SK-N-SH (cell line): ENCODE data around the gene FHDC1. TPM values are rescaled to one million over a fixed set of nuclear protein-coding genes. Genes with fewer than 3 reads are reported as not detected.

Source experiments
- CTCF ChIA-PET: fragments of 300-600, 350-600 bp; formaldehyde crosslinking; extraction: SDS; loops from one replicate; lab custom pipeline; 2021; lab: Yijun Ruan, JAX
- POLR2A ChIA-PET: fragments of 350-600 bp; sonication (Branson Sonifier 250); formaldehyde crosslinking; extraction: SDS; loops from one replicate; lab custom pipeline; 2020; ENCODE audit warnings: antibody characterized with exemption, inconsistent platforms; lab: Yijun Ruan, JAX
- DNase-seq: peaks from one replicate; pipeline ENCODE4 v3.0.0; 2012
- H2AFZ ChIP-seq: fragments of 200-600 bp; sonication (generic); 2 replicates; pipeline ENCODE4 v1.8.1; 2016; ENCODE audit warnings: antibody characterized with exemption, mild to moderate bottlenecking, low read depth
- H3F3A ChIP-seq: fragments of 200-600 bp; sonication (generic); replicated peaks from 2 replicates; pipeline ENCODE3; 2016; ENCODE audit warnings: antibody characterized with exemption, mild to moderate bottlenecking; ENCODE audit not compliant: insufficient read depth
- H3K27ac ChIP-seq, 2 experiments: fragments of 200-500 bp in 1 of 2; fragments of 200-600 bp in 1 of 2; sonication (Bioruptor generic) in 1 of 2; sonication (generic), shearing (Covaris generic) in 1 of 2; 2 replicates each; pipeline versions ENCODE4 v1.5.1 to v1.6.1; 2014 to 2016; ENCODE audit warnings: low read depth in 2 of 2, inconsistent platforms in 1 of 2, low read length in 1 of 2, mild to moderate bottlenecking in 1 of 2, mixed read lengths in 1 of 2
- H3K27me3 ChIP-seq: fragments of 200-600 bp; sonication (generic), shearing (Covaris generic); 2 replicates; pipeline ENCODE4 v1.6.1; 2016; ENCODE audit warnings: mixed run types; ENCODE audit not compliant: insufficient read depth
- H3K36me3 ChIP-seq, 2 experiments: fragments of 200-500 bp in 1 of 2; fragments of 200-600 bp in 1 of 2; sonication (Bioruptor generic) in 1 of 2; sonication (generic) in 1 of 2; replicated peaks in 1 of 2; 2 replicates each; pipeline versions ENCODE3 to v1.5.1; 2014 to 2016; ENCODE audit warnings: low read length in 1 of 2, mild to moderate bottlenecking in 1 of 2; ENCODE audit not compliant: insufficient read depth in 2 of 2, control insufficient read depth in 1 of 2
- H3K4me1 ChIP-seq, 2 experiments: fragments of 200-500 bp in 1 of 2; fragments of 200-600 bp in 1 of 2; sonication (Bioruptor generic) in 1 of 2; sonication (generic), shearing (Covaris generic) in 1 of 2; 2 replicates each; pipeline versions ENCODE4 v1.5.1 to v1.6.1; 2014 to 2016; ENCODE audit warnings: low read depth in 1 of 2, low read length in 1 of 2, mixed run types in 1 of 2; ENCODE audit not compliant: insufficient read depth in 2 of 2, control insufficient read depth in 1 of 2
- H3K4me2 ChIP-seq: fragments of 200-600 bp; sonication (generic), shearing (Covaris generic); 2 replicates; pipeline ENCODE4 v1.6.1; 2017; ENCODE audit warnings: mixed run types
- H3K4me3 ChIP-seq, 2 experiments: fragments of 200-500 bp in 1 of 2; fragments of 200-600 bp in 1 of 2; sonication (Bioruptor generic) in 1 of 2; sonication (generic), shearing (Covaris generic) in 1 of 2; 2 replicates each; pipeline versions ENCODE4 v1.5.1 to v1.8.1; 2014 to 2016; ENCODE audit warnings: low read depth in 2 of 2, inconsistent platforms in 1 of 2, low read length in 1 of 2, mild to moderate bottlenecking in 1 of 2, mixed read lengths in 1 of 2, moderate library complexity in 1 of 2
- H3K79me2 ChIP-seq: fragments of 200-600 bp; sonication (generic); 2 replicates; pipeline ENCODE4 v1.8.1; 2017; ENCODE audit warnings: mild to moderate bottlenecking; ENCODE audit not compliant: insufficient read depth
- H3K9ac ChIP-seq: fragments of 200-600 bp; sonication (generic); 2 replicates; pipeline ENCODE4 v1.6.1; 2017; ENCODE audit warnings: mixed run types
- H3K9me2 ChIP-seq: fragments of 200-600 bp; sonication (generic); 2 replicates; pipeline ENCODE4 v1.6.1; 2017; ENCODE audit warnings: mixed run types
- H3K9me3 ChIP-seq: fragments of 200-600 bp; sonication (generic); 2 replicates; pipeline ENCODE4 v1.6.1; 2017; ENCODE audit warnings: mixed run types, mild to moderate bottlenecking, moderate library complexity
- H4K20me1 ChIP-seq: fragments of 200-600 bp; sonication (generic); 2 replicates; pipeline ENCODE4 v1.6.1; 2017; ENCODE audit warnings: mild to moderate bottlenecking, mixed run types; ENCODE audit not compliant: insufficient read depth
- CTCF ChIP-seq: fragments of 200-600 bp; sonication (generic); IDR thresholded peaks from 2 replicates; pipeline ENCODE4 v1.6.1; 2017; ENCODE audit warnings: antibody characterized with exemption, mild to moderate bottlenecking, moderate library complexity
- EP300 ChIP-seq, 2 experiments: IDR thresholded peaks; 2 replicates each; pipeline versions ENCODE4 v1.4.0 to v1.6.1; 2012; ENCODE audit warnings: borderline replicate concordance in 1 of 2, low read depth in 1 of 2, low read length in 1 of 2
- EZH2phosphoT487 ChIP-seq: fragments of 200-600 bp; sonication (generic); IDR thresholded peaks from 2 replicates; pipeline ENCODE4 v1.6.1; 2017; ENCODE audit warnings: low read depth, mixed run types, mild to moderate bottlenecking, antibody characterized with exemption, moderate library complexity, borderline replicate concordance
- FOSL2 ChIP-seq: IDR thresholded peaks from 2 replicates; pipeline ENCODE4 v1.4.0; 2012; ENCODE audit warnings: low read depth, mild to moderate bottlenecking, moderate library complexity, borderline replicate concordance
- FOXM1 ChIP-seq: IDR thresholded peaks from 2 replicates; pipeline ENCODE4 v1.4.0; 2012; ENCODE audit warnings: low read depth, mild to moderate bottlenecking
- MAX ChIP-seq: IDR thresholded peaks from 2 replicates; pipeline ENCODE4 v1.4.0; 2012; ENCODE audit warnings: low read depth
- RAD21 ChIP-seq: IDR thresholded peaks from 2 replicates; pipeline ENCODE4 v1.6.1; 2012; ENCODE audit warnings: mild to moderate bottlenecking, low read length
- RCOR1 ChIP-seq: fragments of 150-350 bp; IDR thresholded peaks from 2 replicates; pipeline ENCODE4 v1.6.1; 2017; ENCODE audit warnings: antibody characterized with exemption, low read length
- RFX5 ChIP-seq: IDR thresholded peaks from 2 replicates; pipeline ENCODE4 v1.6.1; 2012; ENCODE audit warnings: mild to moderate bottlenecking, improper control_type of control experiment, low read length
- RXRA ChIP-seq: IDR thresholded peaks from 2 replicates; pipeline ENCODE4 v1.4.0; 2012; ENCODE audit warnings: low read depth, mild to moderate bottlenecking, borderline replicate concordance
- USF1 ChIP-seq: IDR thresholded peaks from 2 replicates; pipeline ENCODE4 v1.4.0; 2012; ENCODE audit warnings: low read depth, borderline replicate concordance
- YY1 ChIP-seq: IDR thresholded peaks from 2 replicates; pipeline ENCODE4 v1.4.0; 2012; ENCODE audit warnings: low read depth, mild to moderate bottlenecking
- WGBS: methylation state at CpG from one replicate; pipeline ENCODE4 v1.1.6; 2017; ENCODE audit warnings: low lambda C conversion rate; 5-methylcytosine and 5-hydroxymethylcytosine counted together
- polyA plus RNA-seq, 3 experiments: library from polyadenylated mRNA; depleted of rRNA; stranded (reverse); fragments of >200 nt; gene quantifications; 2 replicates each; pipeline ENCODE4 v1.2.3, GENCODE V29; 2012

Gene FHDC1
- polyA plus RNA-seq, 1 of the 3 experiments (the other 2 are of a cell fraction), result 0.02 TPM

GRCh38 chr4:152901205-152901604 lies 34.9 kb upstream of the FHDC1 start:
- Histone ChIP-seq H3K9me3 (no peaks in the 10 kb centered on the region), H3K27ac (no peak overlapping the region), H3K36me3 (peaks cover 3 to 17% of the 10 kb centered on the region in 2 experiments), H3K9me2 (no peaks in the 10 kb centered on the region), H3F3A (no peaks in the 10 kb centered on the region), H3K79me2 (no peaks in the 10 kb centered on the region), H3K4me3 (no peak overlapping the region), H4K20me1 (no peaks in the 10 kb centered on the region), H3K4me2 (no peak overlapping the region), H2AFZ (no peak overlapping the region), H3K27me3 (no peaks in the 10 kb centered on the region), H3K9ac (no peak overlapping the region), H3K4me1 (no peaks in the 10 kb centered on the region)
- DNase-seq, result no peak
- 97% methylated on average over 3 of the region's 3 CpGs for WGBS
- POLR2A ChIA-PET, result no interaction called here
- TF ChIP-seq FOSL2 (no peak), FOXM1 (no peak), USF1 (no peak), CTCF (no peak), RAD21 (no peak), EP300 (IDR thresholded peaks at IDR 0.05; ENCODE audit: borderline replicate concordance in 1 of 2, low read depth in 1 of 2, low read length in 1 of 2) (no peak), RFX5 (no peak)
- CTCF ChIA-PET, result no interaction called here

GRCh38 chr4:152903658-152904057 lies 32.5 kb upstream of the FHDC1 start:
- Histone ChIP-seq H4K20me1 (no peaks in the 10 kb centered on the region), H3F3A (no peaks in the 10 kb centered on the region), H3K27me3 (no peaks in the 10 kb centered on the region), H3K27ac (no peak overlapping the region), H3K36me3 (peaks cover 15 to 32% of the 10 kb centered on the region in 2 experiments), H3K9me2 (no peaks in the 10 kb centered on the region), H3K9ac (no peak overlapping the region), H3K9me3 (no peaks in the 10 kb centered on the region), H3K4me2 (no peak overlapping the region), H3K79me2 (no peaks in the 10 kb centered on the region), H3K4me1 (no peaks in the 10 kb centered on the region), H3K4me3 (no peak overlapping the region), H2AFZ (no peak overlapping the region)
- CTCF ChIA-PET, result no interaction called here
- no peak for TF ChIP-seq MAX
- TF ChIP-seq FOXM1, result no peak
- TF ChIP-seq RCOR1, result no peak
- no peak for TF ChIP-seq YY1
- no peak for TF ChIP-seq EZH2phosphoT487
- TF ChIP-seq USF1, result no peak
- no peak for TF ChIP-seq RAD21
- TF ChIP-seq RXRA, result no peak
- TF ChIP-seq RFX5, result no peak
- POLR2A ChIA-PET, result no interaction called here
- no peak for DNase-seq
